MG63 (cell line): ENCODE results near the gene WDR11. TPM values are rescaled to one million over a fixed set of nuclear protein-coding genes. Genes with fewer than 3 reads are reported as not detected.

Experiments
- DNase-seq: peaks from one replicate; pipeline ENCODE4 v3.0.0-alpha.2; 2020
- H3K27me3 ChIP-seq: fragments of 250-450 bp; sonication (Bioruptor Pico); 2 replicates; pipeline ENCODE4 v1.5.1; 2020; ENCODE audit warnings: mild to moderate bottlenecking, moderate library complexity
- H3K36me3 ChIP-seq: fragments of 250-450 bp; sonication (Bioruptor Pico); 2 replicates; pipeline ENCODE4 v1.5.1; 2020; ENCODE audit warnings: mild to moderate bottlenecking, moderate library complexity
- H3K4me3 ChIP-seq: fragments of 250-450 bp; sonication (Bioruptor Pico); 2 replicates; pipeline ENCODE4 v1.5.1; 2020; ENCODE audit warnings: mild to moderate bottlenecking, moderate library complexity
- H3K9me3 ChIP-seq: fragments of 250-450 bp; sonication (Bioruptor Pico); 2 replicates; pipeline ENCODE4 v1.5.1; 2020; ENCODE audit warnings: mild to moderate bottlenecking, moderate library complexity
- total RNA-seq: library from RNA; depleted of rRNA; stranded (reverse); fragments of >200 nt; shearing (Covaris generic); gene quantifications from 2 replicates; pipeline ENCODE4 v1.2.3, GENCODE V29; 2014; ENCODE audit warnings: low replicate concordance

Gene WDR11
- total RNA-seq, 1 experiment from 2014 or later = 32.6 TPM

DNA sequence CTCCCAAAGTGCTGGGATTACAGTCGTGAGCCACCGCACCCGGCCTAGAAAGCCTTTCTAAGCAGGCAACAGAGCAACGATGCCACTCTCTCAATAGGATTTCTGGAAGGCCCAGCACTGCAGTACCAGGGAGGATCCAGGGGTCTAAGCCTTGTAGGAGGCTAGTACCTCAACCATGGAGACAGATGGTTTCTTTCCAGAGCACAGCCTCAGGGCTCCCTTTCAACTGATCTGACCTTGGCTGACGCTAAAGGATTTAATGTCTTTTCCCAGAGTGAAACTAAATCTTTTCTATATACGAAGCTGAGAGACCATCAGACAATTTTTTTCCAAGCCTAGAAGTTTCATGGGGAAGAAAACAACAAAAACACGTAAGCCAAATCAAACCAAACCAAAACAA is 78.0 kb downstream of the WDR11 start:
- Histone ChIP-seq H3K36me3 (no peaks in the 10 kb centered on the region), H3K27me3 (no peaks in the 10 kb centered on the region)
- no peak for DNase-seq

DNA sequence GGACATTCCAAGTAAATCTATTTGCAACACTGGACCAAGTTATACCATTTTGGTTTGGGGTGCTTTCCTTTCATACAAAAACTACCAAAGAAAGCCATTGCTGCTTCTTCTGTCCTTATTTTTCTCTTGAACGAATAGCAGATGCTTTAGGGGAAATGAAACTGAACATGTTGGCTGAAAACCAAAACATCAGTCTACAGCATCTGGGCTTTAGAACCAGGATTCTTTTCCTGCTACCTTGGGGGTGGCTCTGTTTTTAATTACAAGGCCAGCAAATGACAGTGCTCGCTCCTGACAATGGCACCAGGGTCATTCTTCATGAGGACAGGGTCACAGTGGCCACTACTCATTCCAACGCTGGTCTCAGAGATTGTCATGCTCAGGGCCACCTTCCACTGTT is 80.3 kb downstream of the WDR11 start:
- no peaks in the 10 kb centered on the region; the same call in 1 of the 2 replicates for H3K9me3 ChIP-seq
- no peak overlapping the region for H3K4me3 ChIP-seq
- no peaks in the 10 kb centered on the region for H3K36me3 ChIP-seq
- H3K27me3 ChIP-seq = no peaks in the 10 kb centered on the region
- no peak for DNase-seq

More for the DNA sequence above, 78.0 kb downstream of the WDR11 start:
- Histone ChIP-seq H3K9me3 (no peaks in the 10 kb centered on the region), H3K4me3 (no peak overlapping the region)

DNA sequence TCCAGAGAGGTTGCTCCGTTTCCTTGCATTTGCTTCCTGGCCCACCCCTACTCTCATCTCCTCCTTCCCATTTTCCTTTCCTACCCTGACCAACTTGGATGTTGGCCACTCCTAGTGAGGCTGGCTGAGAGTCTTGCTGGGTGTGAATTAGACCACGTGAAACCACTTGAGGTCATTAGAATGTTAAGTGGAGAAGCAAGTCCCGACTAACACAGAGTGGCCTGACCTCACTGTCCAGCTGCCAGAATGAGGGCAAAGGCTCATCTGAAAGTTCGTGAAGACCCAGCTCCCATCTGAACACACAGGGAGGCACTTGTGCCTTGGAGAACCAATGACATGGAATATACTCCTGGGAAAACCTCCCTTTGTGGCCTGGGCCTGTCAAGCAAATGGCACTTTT is 80.8 kb downstream of the WDR11 start:
- no peak for DNase-seq
- no peak overlapping the region for H3K4me3 ChIP-seq
- no peaks in the 10 kb centered on the region for H3K27me3 ChIP-seq
- no peaks in the 10 kb centered on the region for H3K36me3 ChIP-seq
- H3K9me3 ChIP-seq = no peaks in the 10 kb centered on the region; the same call in 1 of the 2 replicates

DNA sequence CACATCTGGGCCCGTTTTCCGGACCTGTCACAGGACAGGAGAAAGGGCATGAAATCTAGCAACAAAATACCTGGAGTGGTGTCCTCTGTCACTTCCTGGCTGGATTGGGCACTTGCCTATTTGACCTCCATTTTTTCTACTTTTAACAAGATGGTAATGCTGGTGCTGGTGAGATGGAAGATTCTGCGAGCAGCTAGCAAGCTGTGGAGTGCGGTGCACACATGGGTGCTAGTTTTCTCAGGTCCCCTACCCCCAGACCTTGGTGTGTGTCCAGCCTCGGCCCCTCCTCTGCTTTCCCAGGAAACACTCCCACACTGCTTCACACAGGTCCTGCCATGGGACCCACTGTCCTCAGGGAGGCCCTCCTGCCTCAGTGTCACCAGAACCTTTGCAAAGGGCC is 87.7 kb downstream of the WDR11 start:
- H3K36me3 ChIP-seq = no peaks in the 10 kb centered on the region
- H3K27me3 ChIP-seq = no peaks in the 10 kb centered on the region
- DNase-seq = no peak
- no peaks in the 10 kb centered on the region; the same call in 1 of the 2 replicates for H3K9me3 ChIP-seq
- no peak overlapping the region for H3K4me3 ChIP-seq

DNA sequence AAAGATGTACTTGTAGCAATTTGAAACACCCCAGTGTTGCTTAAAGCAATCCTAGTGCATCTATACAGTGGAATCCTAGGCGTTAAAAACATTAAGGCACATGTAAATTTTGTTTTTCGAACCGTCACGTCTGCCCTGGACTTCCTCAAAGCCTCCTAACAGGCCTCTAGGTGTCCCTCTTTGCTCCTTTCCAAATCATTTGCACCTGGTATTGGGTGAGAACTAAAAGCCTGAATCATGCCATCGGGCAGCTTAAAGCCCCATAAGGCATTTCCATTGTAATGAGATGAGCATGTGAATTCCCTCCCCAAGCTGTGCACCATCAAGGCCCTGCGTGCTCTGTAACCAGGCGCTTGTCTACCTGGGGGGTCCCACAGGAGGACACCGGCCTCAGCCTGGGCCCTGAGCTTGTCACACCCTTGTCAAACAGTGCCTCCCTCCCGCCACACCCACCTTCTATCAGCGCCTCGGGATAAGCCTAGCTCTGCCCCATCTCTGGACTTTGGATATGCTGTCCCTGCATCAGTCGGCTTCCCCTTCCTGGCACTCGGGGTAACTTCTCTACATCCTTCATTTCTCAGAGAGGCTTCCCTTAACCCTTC is 89.2 kb downstream of the WDR11 start:
- H3K9me3 ChIP-seq = no peaks in the 10 kb centered on the region; the same call in 1 of the 2 replicates
- DNase-seq = no peak
- no peak overlapping the region for H3K4me3 ChIP-seq
- no peaks in the 10 kb centered on the region for H3K27me3 ChIP-seq
- no peaks in the 10 kb centered on the region for H3K36me3 ChIP-seq

DNA sequence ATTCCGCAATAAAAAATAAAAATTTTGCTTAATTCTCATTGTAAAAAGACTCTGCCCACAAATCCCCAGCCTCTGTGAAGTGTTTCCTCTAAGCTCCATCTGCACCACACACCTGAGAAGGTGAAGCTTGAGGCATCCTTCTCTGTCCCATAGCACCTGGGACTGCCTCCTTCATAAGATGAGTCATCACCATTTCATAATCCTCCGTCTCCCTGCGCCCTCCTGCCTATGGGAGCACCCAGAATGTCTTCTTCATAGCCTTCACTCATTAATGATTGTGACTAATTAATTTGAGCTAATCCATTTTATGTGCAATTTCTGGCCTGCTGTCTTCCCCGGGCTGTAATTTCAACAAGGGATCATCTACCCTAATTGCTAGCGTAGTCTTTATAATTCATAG is 90.3 kb downstream of the WDR11 start:
- no peak for DNase-seq
- Histone ChIP-seq H3K36me3 (no peaks in the 10 kb centered on the region), H3K9me3 (no peaks in the 10 kb centered on the region), H3K4me3 (no peak overlapping the region), H3K27me3 (no peaks in the 10 kb centered on the region)

DNA sequence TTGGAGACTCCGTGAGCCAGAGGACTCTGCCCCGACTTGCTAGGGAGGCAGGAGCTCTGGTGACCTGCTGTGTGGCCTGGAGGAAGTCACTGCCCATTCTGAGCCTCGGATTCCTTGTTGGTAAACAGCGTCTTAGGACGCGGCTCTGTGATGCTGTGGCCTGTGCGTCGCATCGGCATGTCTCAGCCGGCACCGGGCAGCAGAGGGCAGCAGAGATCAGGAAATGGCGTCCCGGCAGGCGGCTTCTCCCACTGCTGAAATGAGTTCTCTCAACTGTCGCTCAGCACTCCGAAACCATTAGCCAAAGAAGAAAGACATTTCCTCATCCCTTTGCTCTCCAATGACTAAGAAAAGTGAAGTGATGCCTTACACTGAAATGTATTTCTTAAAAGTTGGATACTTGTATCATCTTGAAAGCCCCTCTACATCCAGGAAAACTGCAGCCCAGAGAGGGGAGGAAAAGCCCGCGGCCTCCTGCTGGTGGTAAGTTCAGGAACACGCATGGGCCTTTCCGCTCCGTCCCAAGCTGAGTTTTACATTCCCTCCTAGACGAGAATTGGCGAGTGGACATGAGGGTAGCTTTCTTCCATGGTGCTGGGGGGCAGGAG is 91.7 kb downstream of the WDR11 start:
- no peaks in the 10 kb centered on the region for H3K27me3 ChIP-seq
- no peak overlapping the region for H3K4me3 ChIP-seq
- H3K36me3 ChIP-seq = no peaks in the 10 kb centered on the region
- peak; percentile 54 for DNase-seq
- H3K9me3 ChIP-seq = no peaks in the 10 kb centered on the region

DNA sequence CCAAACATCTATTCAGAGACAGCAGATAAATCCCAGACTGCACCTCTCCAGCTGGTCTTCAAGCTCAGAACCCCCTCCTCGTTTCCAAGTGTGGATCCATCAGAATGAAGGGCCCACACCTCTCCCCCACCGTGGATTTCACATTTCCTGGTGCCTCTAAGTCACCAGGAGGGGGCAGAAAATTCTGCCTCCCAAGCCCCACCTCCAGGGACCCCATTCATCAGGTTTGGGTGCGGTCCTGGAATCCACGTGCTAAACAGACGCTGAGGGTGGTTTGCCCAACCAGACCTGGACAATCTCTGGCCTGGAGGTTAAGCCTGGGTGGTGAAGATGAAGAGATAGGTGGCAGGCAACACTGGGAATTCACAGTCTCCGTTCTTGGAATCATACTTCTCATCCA is 92.4 kb downstream of the WDR11 start:
- H3K9me3 ChIP-seq = no peaks in the 10 kb centered on the region

DNA sequence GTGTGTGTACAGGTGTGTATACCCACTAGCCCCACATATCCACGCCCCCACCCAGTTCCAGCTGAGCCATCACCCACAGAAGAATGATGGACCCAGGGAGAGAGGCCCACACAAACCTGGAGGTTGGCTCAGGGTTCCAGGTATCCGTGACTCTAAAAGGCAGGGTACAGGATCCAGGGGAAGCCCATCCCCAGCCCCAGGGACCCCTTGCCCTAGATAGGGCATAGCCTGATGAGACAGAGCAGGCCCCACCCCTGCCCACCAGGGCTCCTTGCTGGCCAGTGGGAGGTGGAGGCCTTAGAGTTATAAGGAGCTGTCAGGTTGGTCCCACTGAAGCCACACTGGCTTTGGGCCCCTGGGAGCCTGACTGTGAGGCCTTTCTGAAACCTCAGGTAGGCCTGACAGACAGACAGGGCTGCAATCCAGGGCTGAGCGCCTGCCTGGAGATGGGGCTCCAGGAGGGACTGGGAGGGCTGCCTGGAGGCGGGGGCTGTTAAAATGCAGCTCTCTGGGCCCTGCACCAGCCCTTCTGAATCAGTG is 93.5 kb downstream of the WDR11 start:
- Histone ChIP-seq H3K4me3 (no peak overlapping the region), H3K36me3 (no peaks in the 10 kb centered on the region), H3K9me3 (no peaks in the 10 kb centered on the region), H3K27me3 (no peaks in the 10 kb centered on the region)
- DNase-seq = no peak

More for the DNA sequence above, 92.4 kb downstream of the WDR11 start:
- no peaks in the 10 kb centered on the region for H3K36me3 ChIP-seq
- DNase-seq = no peak
- H3K4me3 ChIP-seq = no peak overlapping the region
- H3K27me3 ChIP-seq = no peaks in the 10 kb centered on the region

DNA sequence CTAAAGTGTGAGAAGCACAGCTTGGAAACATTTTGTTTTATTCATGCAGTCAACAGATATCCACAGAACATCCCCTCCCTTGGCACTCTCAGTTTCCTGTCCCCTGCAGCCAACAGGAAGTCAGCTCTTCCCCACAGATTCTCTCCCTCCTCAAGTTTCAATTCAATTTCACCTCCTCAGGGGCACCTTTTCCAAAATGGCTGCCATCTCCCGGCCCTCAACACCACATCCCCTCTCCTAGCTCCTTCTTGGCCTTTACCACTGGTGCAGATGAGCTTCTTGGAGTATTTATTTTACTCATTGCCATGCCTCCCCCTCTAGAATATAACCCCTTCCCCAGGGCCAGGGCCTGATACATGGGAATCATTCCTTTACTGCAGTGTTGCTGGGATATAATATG is 94.0 kb downstream of the WDR11 start:
- no peaks in the 10 kb centered on the region for H3K27me3 ChIP-seq
- H3K9me3 ChIP-seq = no peaks in the 10 kb centered on the region
- DNase-seq = no peak
- H3K4me3 ChIP-seq = no peak overlapping the region
- H3K36me3 ChIP-seq = no peaks in the 10 kb centered on the region

DNA sequence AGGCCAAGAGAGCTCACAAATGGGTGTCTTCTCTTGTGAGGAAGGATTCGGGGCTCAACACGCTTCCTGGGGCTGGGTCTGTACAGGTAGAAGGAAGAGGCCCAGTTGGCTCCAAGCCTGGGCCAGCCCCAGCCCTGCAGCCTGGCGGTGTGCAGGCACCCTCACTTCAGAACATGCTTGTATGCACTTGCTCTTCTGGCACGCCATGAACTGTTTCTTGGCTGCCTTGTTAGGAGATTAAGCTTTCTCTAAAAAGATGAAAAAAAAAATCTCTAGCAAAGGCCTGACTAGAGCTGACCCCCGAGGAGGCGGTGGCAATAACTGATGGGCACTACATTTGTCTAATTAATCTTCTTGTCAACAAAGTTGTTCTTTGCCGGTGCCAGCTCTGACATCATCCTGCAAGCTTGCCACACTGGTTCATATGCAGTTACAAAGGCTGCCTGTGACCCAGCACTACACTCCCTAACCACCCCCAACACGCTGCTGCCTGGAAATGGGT is 94.7 kb downstream of the WDR11 start:
- H3K27me3 ChIP-seq = no peaks in the 10 kb centered on the region
- peak; percentile 3 for DNase-seq
- H3K4me3 ChIP-seq = no peak overlapping the region
- H3K36me3 ChIP-seq = no peaks in the 10 kb centered on the region
- no peaks in the 10 kb centered on the region for H3K9me3 ChIP-seq

DNA sequence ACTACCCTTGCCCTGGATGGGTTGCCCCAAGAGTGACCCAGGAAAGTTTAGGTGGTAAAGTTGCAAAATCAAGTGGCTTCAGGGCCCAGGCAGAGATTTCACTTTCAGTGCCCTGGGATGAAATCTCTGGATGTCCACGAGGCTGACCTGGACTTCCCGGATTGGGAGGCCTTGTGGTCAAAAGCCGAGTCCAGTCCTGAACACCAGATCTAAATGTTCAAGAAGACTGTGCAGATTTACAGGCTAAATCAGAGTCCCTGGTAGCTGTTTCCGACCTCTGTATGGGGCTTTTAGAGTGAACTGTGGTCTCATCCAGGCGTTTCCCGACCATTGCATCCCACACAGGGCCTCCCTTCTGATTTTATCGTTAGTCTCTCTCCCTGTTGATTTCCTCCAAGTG is 95.3 kb downstream of the WDR11 start:
- Histone ChIP-seq H3K36me3 (no peaks in the 10 kb centered on the region), H3K27me3 (no peaks in the 10 kb centered on the region), H3K9me3 (no peaks in the 10 kb centered on the region), H3K4me3 (no peak overlapping the region)
- no peak for DNase-seq

DNA sequence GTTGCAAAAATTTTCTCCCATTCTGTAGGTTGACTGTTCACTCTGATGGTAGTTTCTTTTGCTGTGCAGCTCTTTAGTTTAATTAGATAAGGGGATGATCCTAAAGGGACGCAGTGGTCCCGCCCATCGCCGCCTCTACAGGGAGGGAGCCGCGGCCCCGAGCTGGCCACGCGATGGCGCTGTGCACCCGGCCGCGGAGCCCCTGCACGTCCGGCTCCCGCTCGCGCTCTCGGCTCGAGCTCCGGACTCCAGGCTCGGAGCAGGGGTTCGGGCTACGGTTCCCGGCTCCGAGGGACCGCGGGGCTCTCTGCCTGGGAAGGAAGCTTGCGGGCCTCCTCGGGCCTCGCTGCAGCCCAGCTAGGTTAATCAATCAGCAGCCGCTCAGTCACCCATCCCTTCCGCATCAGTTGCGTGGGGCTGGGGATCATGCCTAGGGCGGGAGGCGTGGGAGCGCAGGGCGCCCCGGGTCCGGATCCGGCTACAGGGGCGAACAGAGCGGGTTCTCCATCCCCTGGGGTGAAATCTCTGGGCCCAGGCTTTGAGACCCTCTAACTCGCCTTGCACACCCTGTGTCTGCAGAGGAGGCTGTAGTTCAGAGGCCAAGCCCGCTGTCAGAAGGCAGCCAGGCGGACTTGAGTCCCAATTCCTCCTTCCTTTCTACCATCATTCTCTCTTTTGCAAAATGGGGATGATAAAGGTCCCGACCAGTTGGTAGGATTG is 97.9 kb downstream of the WDR11 start:
- H3K36me3 ChIP-seq = no peaks in the 10 kb centered on the region
- H3K27me3 ChIP-seq = no peaks in the 10 kb centered on the region
- no peaks in the 10 kb centered on the region for H3K9me3 ChIP-seq
- H3K4me3 ChIP-seq = no peak overlapping the region
- no peak for DNase-seq

DNA sequence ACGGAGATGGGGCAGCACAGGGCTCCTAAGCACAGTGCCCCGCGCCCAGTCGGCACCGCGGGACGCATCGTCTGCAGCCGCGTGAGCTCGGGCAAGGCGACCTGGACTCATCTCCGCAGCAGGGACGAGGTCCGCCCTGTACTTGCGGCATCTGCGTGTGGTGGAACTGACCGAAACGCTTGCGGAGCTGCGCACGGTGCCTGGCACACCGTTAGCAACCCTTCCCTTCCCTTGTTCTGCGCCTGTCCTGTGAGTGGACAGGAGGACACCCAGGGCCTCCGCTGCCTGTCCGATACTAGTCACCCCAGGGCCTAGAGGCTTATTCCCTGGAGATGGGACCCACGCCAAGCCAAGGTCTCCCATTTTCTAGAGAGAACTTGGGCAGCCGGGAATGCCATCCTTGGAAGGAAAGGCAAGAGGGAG is 98.5 kb downstream of the WDR11 start:
- Histone ChIP-seq H3K27me3 (no peaks in the 10 kb centered on the region), H3K36me3 (no peaks in the 10 kb centered on the region), H3K4me3 (no peak overlapping the region), H3K9me3 (no peaks in the 10 kb centered on the region)
- DNase-seq = no peak

DNA sequence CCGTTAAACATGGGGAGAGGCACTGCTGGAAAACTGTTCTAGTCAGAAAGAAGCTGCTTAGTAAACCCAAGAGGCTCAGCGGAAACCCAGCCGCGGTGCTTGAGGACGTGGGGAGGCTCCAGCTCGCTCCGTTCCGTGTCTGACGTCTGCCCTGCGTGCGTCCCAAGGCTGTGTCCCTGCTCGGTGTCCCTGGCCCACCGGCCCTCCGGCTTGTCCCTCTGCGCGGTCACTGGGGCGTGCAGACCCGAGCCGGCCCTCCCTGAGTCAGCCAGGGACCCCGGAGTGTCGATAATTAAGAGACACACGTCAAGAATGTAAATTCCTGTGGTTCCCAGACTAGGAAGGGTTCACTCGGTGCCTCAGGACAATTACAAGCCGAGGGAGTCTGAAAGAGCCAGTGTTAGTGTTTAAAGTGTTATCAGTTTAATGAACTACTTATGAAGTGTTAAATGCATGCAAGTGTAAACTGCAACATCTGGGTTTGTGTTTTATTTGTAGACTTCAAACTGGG is 98.9 kb downstream of the WDR11 start:
- Histone ChIP-seq H3K9me3 (no peaks in the 10 kb centered on the region), H3K27me3 (no peaks in the 10 kb centered on the region), H3K4me3 (no peak overlapping the region), H3K36me3 (no peaks in the 10 kb centered on the region)
- no peak for DNase-seq

DNA sequence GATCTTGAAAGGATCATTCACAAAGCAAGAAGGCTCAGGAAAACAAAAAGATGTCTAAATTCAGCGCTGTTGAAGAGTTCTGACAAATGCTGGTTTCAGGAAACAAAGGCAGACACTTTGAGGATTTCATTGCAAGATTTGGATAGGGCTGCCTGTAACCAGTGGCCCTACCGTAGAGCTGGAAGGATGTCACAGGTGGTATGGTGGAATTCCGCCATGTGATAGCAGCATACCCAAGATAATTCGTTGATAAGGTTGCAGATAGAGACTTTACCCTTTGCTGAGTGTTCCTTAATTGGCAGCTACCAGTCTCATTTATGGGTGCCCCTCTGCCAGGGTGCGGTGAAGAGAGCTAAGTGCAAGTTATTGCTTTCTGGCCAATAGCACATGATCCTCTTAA is 100.1 kb downstream of the WDR11 start:
- Histone ChIP-seq H3K36me3 (no peaks in the 10 kb centered on the region), H3K27me3 (no peaks in the 10 kb centered on the region), H3K4me3 (no peak overlapping the region), H3K9me3 (no peaks in the 10 kb centered on the region)
- DNase-seq = no peak

DNA sequence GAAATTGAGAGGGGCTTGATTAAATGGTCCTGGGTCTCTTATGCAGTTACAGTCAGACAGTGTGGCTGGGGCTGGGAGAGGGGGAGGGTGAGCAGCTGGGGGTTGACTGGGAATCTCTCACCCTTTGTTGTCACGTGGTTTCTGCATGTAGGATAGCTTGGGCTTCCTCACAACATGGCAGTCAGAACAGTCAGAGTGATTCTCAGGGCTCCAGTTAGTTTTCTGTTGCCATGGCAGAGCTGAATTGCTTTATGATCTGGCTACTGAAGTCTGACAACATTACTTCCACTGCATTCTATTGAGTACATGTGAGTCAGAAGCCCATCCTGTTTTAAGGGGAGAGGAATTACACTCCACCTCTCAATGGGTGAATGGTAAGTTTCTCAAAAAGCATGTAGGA is 102.7 kb downstream of the WDR11 start:
- H3K9me3 ChIP-seq = no peaks in the 10 kb centered on the region
- H3K36me3 ChIP-seq = no peaks in the 10 kb centered on the region
- no peak for DNase-seq
- H3K27me3 ChIP-seq = no peaks in the 10 kb centered on the region
- no peak overlapping the region for H3K4me3 ChIP-seq
